Thoracic aorta (tissue), 2 donors: ENCODE results near the gene ERCC4. TPM values are rescaled to one million over a fixed set of nuclear protein-coding genes. Genes with fewer than 3 reads are reported as not detected.

Source experiments
- ATAC-seq: fragments of 150-250 bp; one replicate; pipeline ENCODE4 v1.8.0; 2017; ENCODE audit warnings: low read depth; ENCODE audit not compliant: insufficient number of reproducible peaks, low FRiP score
- DNase-seq: peaks from one replicate; pipeline ENCODE4 v3.0.0-alpha.2; 2020; ENCODE audit warnings: low spot score
- H3K27ac ChIP-seq, 2 donors: fragments of 200-600 bp; sonication (generic); 1 replicate in 1 of 2; 2 replicates in 1 of 2; pipeline ENCODE4 v1.5.1; 2016; ENCODE audit warnings: mild to moderate bottlenecking in 2 of 2, moderate library complexity in 2 of 2
- H3K27me3 ChIP-seq: fragments of 200-600 bp; sonication (generic); replicated peaks from 2 replicates; pipeline ENCODE4 v1.6.0; 2016; ENCODE audit warnings: mild to moderate bottlenecking; ENCODE audit not compliant: insufficient read depth
- H3K36me3 ChIP-seq: fragments of 200-600 bp; sonication (generic); one replicate; pipeline ENCODE4 v1.5.1; 2016
- H3K4me1 ChIP-seq, 2 donors: fragments of 200-600 bp; sonication (generic); 1 replicate in 1 of 2; 2 replicates in 1 of 2; pipeline versions ENCODE4 v1.5.1 to v1.6.0; 2016; ENCODE audit warnings: low read depth in 2 of 2, mild to moderate bottlenecking in 1 of 2; ENCODE audit not compliant: control insufficient read depth in 1 of 2
- H3K4me3 ChIP-seq: fragments of 200-600 bp; sonication (generic); 2 replicates; pipeline ENCODE4 v1.5.1; 2016; ENCODE audit warnings: mild to moderate bottlenecking
- H3K9me3 ChIP-seq: fragments of 200-600 bp; sonication (generic); 2 replicates; pipeline ENCODE4 v1.5.1; 2016
- total RNA-seq, 2 donors: library from RNA; depleted of rRNA; stranded (reverse); fragments of >200 nt; gene quantifications; one replicate each; pipeline versions ENCODE4 v1.1.0 to v1.2.3, GENCODE V29; 2016
- TF ChIP-seq, protein P1 (sequence below): fragments of 200-600 bp; sonication (generic); IDR thresholded peaks from one replicate; pipeline ENCODE4 v1.5.1; 2019; ENCODE audit warnings: antibody characterized with exemption

The ERCC4 gene
- total RNA-seq, 2 donors from 2014 or later: 4.3 to 13.8 TPM

DNA sequence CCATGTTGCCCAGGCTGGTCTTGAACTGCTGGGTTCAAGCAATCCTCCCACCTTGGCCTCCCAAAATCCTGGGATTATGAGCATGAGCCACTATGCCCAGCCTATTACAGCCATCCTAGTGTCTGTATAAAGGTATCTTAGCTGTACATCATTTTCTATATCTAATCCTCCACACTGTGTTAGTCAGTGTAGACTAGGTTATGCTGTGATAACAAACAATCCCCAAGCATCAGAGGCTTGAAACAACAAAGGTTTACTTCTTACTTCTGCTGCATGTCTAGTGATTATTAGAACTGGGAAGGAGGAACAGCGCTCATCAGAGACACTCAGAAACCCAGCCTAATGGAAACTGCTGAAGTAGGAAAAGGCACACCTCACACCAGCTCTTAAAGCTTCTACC, 68.1 kb downstream of the ERCC4 start:
- no peaks in the 10 kb centered on the region for H3K9me3 ChIP-seq
- H3K27me3 ChIP-seq: no peaks in the 10 kb centered on the region
- H3K36me3 ChIP-seq: no peaks in the 10 kb centered on the region
- no peaks in the 10 kb centered on the region for H3K4me1 ChIP-seq
- DNase-seq (no peak), ATAC-seq (no peak)
- H3K4me3 ChIP-seq: no peak overlapping the region
- H3K27ac ChIP-seq: no peak overlapping the region
- TF ChIP-seq, protein P1, sequence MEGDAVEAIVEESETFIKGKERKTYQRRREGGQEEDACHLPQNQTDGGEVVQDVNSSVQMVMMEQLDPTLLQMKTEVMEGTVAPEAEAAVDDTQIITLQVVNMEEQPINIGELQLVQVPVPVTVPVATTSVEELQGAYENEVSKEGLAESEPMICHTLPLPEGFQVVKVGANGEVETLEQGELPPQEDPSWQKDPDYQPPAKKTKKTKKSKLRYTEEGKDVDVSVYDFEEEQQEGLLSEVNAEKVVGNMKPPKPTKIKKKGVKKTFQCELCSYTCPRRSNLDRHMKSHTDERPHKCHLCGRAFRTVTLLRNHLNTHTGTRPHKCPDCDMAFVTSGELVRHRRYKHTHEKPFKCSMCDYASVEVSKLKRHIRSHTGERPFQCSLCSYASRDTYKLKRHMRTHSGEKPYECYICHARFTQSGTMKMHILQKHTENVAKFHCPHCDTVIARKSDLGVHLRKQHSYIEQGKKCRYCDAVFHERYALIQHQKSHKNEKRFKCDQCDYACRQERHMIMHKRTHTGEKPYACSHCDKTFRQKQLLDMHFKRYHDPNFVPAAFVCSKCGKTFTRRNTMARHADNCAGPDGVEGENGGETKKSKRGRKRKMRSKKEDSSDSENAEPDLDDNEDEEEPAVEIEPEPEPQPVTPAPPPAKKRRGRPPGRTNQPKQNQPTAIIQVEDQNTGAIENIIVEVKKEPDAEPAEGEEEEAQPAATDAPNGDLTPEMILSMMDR: no peak

GRCh38 chr16:13992322-13992721, 72.4 kb downstream of the ERCC4 start:
- Histone ChIP-seq H3K27ac (no peak overlapping the region), H3K9me3 (no peaks in the 10 kb centered on the region), H3K4me3 (no peak overlapping the region), H3K27me3 (no peaks in the 10 kb centered on the region), H3K36me3 (no peaks in the 10 kb centered on the region), H3K4me1 (peaks cover 0 to 10% of the 10 kb centered on the region in 2 donors)
- no peak for ATAC-seq
- TF ChIP-seq, protein P1: no peak
- no peak for DNase-seq

GRCh38 chr16:13992976-13993375, 73.0 kb downstream of the ERCC4 start:
- no peak overlapping the region for H3K27ac ChIP-seq
- ATAC-seq: no peak
- H3K9me3 ChIP-seq: no peaks in the 10 kb centered on the region
- H3K4me3 ChIP-seq: no peak overlapping the region
- no peak for DNase-seq
- H3K4me1 ChIP-seq: peaks cover 0 to 10% of the 10 kb centered on the region in 2 donors
- H3K27me3 ChIP-seq: no peaks in the 10 kb centered on the region
- no peaks in the 10 kb centered on the region for H3K36me3 ChIP-seq
- TF ChIP-seq, protein P1: no peak

- no peaks in the 10 kb centered on the region for H3K9me3 ChIP-seq
- H3K27me3 ChIP-seq: no peaks in the 10 kb centered on the region
- ATAC-seq: peak; percentile 55
Observed at GRCh38 chr16:13994239-13995106, 74.5 kb downstream of the ERCC4 start.

DNA sequence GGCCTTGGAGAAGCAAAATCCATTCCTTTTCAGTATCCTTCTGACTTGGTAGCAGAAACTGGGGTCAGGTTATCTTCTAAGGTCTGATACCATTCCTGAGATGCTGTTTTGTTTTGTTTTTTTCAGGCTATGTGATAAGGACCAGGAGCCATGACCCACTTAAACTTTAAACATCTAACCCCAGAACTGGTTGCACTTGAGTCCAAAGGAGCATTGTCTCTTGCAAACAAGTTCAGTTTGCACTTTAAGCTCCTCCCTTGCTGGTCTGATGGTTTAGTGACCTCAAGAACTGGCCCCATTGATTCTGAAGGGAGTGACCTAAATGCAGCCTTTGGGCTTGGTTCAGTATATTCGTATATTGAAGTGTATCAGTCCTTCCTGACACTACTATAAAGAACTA, 75.2 kb downstream of the ERCC4 start:
- Histone ChIP-seq H3K9me3 (no peaks in the 10 kb centered on the region), H3K36me3 (no peaks in the 10 kb centered on the region), H3K27me3 (no peaks in the 10 kb centered on the region), H3K27ac (no peak overlapping the region), H3K4me1 (peaks cover 0 to 16% of the 10 kb centered on the region in 2 donors), H3K4me3 (no peak overlapping the region)
- TF ChIP-seq, protein P1: no peak
- DNase-seq (no peak), ATAC-seq (no peak)

More at GRCh38 chr16:13994239-13995106, 74.5 kb downstream of the ERCC4 start:
- Histone ChIP-seq H3K36me3 (no peaks in the 10 kb centered on the region), H3K27ac (no peak overlapping the region), H3K4me1 (peaks cover 0 to 10% of the 10 kb centered on the region in 2 donors), H3K4me3 (no peak overlapping the region)
- TF ChIP-seq, protein P1: no peak
- no peak for DNase-seq
